ENCODE results near the gene PUS7L. TPM values are rescaled to one million over a fixed set of nuclear protein-coding genes. Genes with fewer than 3 reads are reported as not detected.

The PUS7L gene
- total RNA-seq, 1 donor from 2014 or later: 6.3 TPM

- no peak for DNase-seq (ENCODE audit: low read depth)
- no peak overlapping the region for H3K4me3 ChIP-seq (ENCODE audit: low read depth, low read length)
- TF ChIP-seq CTCF (conservative IDR thresholded peaks at IDR 0.05; ENCODE audit: low read depth, low read length): no peak
Observed at GRCh38 chr12:43797561-43798217, 39.1 kb upstream of the PUS7L start.

GRCh38 chr12:43795716-43796280 lies 37.2 kb upstream of the PUS7L start:
- TF ChIP-seq CTCF (conservative IDR thresholded peaks at IDR 0.05; ENCODE audit: low read depth, low read length): no peak
- H3K4me3 ChIP-seq (ENCODE audit: low read depth, low read length): no peak overlapping the region
- DNase-seq (ENCODE audit: low read depth): no peak

- no peak overlapping the region for H3K4me3 ChIP-seq (ENCODE audit: low read depth, low read length)
- TF ChIP-seq CTCF (conservative IDR thresholded peaks at IDR 0.05; ENCODE audit: low read depth, low read length): no peak
- peak; percentile 49 for DNase-seq (ENCODE audit: low read depth)
Observed at GRCh38 chr12:43789941-43790340, 31.4 kb upstream of the PUS7L start.

GRCh38 chr12:43786899-43787693 lies 28.5 kb upstream of the PUS7L start:
- no peak for TF ChIP-seq CTCF (conservative IDR thresholded peaks at IDR 0.05; ENCODE audit: low read depth, low read length)
- no peak for DNase-seq (ENCODE audit: low read depth)
- H3K4me3 ChIP-seq (ENCODE audit: low read depth, low read length): no peak overlapping the region

- peak; percentile 47 for TF ChIP-seq CTCF (conservative IDR thresholded peaks at IDR 0.05; ENCODE audit: low read depth, low read length)
- no peak for DNase-seq (ENCODE audit: low read depth)
- no peak overlapping the region for H3K4me3 ChIP-seq (ENCODE audit: low read depth, low read length)
Observed at GRCh38 chr12:43776498-43776897, 17.9 kb upstream of the PUS7L start.

- TF ChIP-seq CTCF (conservative IDR thresholded peaks at IDR 0.05; ENCODE audit: low read depth, low read length): no peak
- H3K4me3 ChIP-seq (ENCODE audit: low read depth, low read length): no peak overlapping the region
- DNase-seq (ENCODE audit: low read depth): no peak
Observed at GRCh38 chr12:43766291-43766690, 7.7 kb upstream of the PUS7L start.
